ENCODE measurements around the gene SMURF1. TPM values are rescaled to one million over a fixed set of nuclear protein-coding genes. Genes with fewer than 3 reads are reported as not detected.

The SMURF1 gene
- total RNA-seq, 2 experiments from 2014 or later, result 10.3 to 10.4 TPM

GRCh38 chr7:99125505-99125865, 18.4 kb downstream of the SMURF1 start:
- H3K27me3 Mint-ChIP-seq (ENCODE audit: low read depth), result no peaks in the 10 kb centered on the region
- no peak overlapping the region for H3K27ac Mint-ChIP-seq
- H3K9me3 Mint-ChIP-seq (ENCODE audit: insufficient read depth), result peaks cover 2% of the 10 kb centered on the region
- H3K4me3 Mint-ChIP-seq, result no peak overlapping the region
- ATAC-seq, result no peak
- H3K36me3 Mint-ChIP-seq (ENCODE audit: low read depth), result peaks cover 7% of the 10 kb centered on the region
- DNase-seq, result no peak
- CTCF ChIA-PET, result no interaction called here
- POLR2A ChIA-PET, result no interaction called here
- peaks cover 17% of the 10 kb centered on the region for H3K4me1 Mint-ChIP-seq (ENCODE audit: low read depth)

GRCh38 chr7:99124751-99125504, 19.0 kb downstream of the SMURF1 start:
- Mint-ChIP-seq H3K27me3 (ENCODE audit: low read depth) (no peaks in the 10 kb centered on the region), H3K27ac (no peak overlapping the region), H3K4me1 (ENCODE audit: low read depth) (peaks cover 21% of the 10 kb centered on the region), H3K4me3 (no peak overlapping the region), H3K36me3 (ENCODE audit: low read depth) (peaks cover 12% of the 10 kb centered on the region), H3K9me3 (ENCODE audit: insufficient read depth) (peaks cover 6% of the 10 kb centered on the region)
- DNase-seq (no peak), ATAC-seq (no peak)
- CTCF ChIA-PET, result no interaction called here
- POLR2A ChIA-PET, result no interaction called here

GRCh38 chr7:99124236-99124635, 19.7 kb downstream of the SMURF1 start:
- ATAC-seq, result no peak
- ChIA-PET POLR2A (no interaction called here), CTCF (no interaction called here)
- Mint-ChIP-seq H3K36me3 (ENCODE audit: low read depth) (peaks cover 14% of the 10 kb centered on the region), H3K27me3 (ENCODE audit: low read depth) (no peaks in the 10 kb centered on the region), H3K4me1 (ENCODE audit: low read depth) (peaks cover 21% of the 10 kb centered on the region), H3K27ac (no peak overlapping the region), H3K4me3 (no peak overlapping the region), H3K9me3 (ENCODE audit: insufficient read depth) (peaks cover 6% of the 10 kb centered on the region)
- no peak for DNase-seq

GRCh38 chr7:99123571-99124033, 20.3 kb downstream of the SMURF1 start:
- DNase-seq (no peak), ATAC-seq (no peak)
- Mint-ChIP-seq H3K4me1 (ENCODE audit: low read depth) (peaks cover 21% of the 10 kb centered on the region), H3K27me3 (ENCODE audit: low read depth) (no peaks in the 10 kb centered on the region), H3K4me3 (no peak overlapping the region), H3K36me3 (ENCODE audit: low read depth) (peaks cover 17% of the 10 kb centered on the region), H3K9me3 (ENCODE audit: insufficient read depth) (peaks cover 6% of the 10 kb centered on the region), H3K27ac (no peak overlapping the region)
- POLR2A ChIA-PET, result no interaction called here
- CTCF ChIA-PET, result no interaction called here

GRCh38 chr7:99122762-99123161, 21.1 kb downstream of the SMURF1 start:
- Mint-ChIP-seq H3K27me3 (ENCODE audit: low read depth) (no peaks in the 10 kb centered on the region), H3K4me3 (no peak overlapping the region), H3K9me3 (ENCODE audit: insufficient read depth) (peaks cover 10% of the 10 kb centered on the region), H3K27ac (no peak overlapping the region), H3K36me3 (ENCODE audit: low read depth) (peaks cover 24% of the 10 kb centered on the region), H3K4me1 (ENCODE audit: low read depth) (peaks cover 21% of the 10 kb centered on the region)
- DNase-seq, result no peak
- POLR2A ChIA-PET, result no interaction called here
- no peak for ATAC-seq
- CTCF ChIA-PET, result no interaction called here

GRCh38 chr7:99121496-99122021, 22.3 kb downstream of the SMURF1 start:
- CTCF ChIA-PET, result no interaction called here
- Mint-ChIP-seq H3K4me3 (no peak overlapping the region), H3K27me3 (ENCODE audit: low read depth) (no peaks in the 10 kb centered on the region), H3K36me3 (ENCODE audit: low read depth) (peaks cover 26% of the 10 kb centered on the region), H3K9me3 (ENCODE audit: insufficient read depth) (peaks cover 14% of the 10 kb centered on the region), H3K4me1 (ENCODE audit: low read depth) (peaks cover 21% of the 10 kb centered on the region), H3K27ac (no peak overlapping the region)
- DNase-seq (no peak), ATAC-seq (no peak)
- POLR2A ChIA-PET, result no interaction called here

GRCh38 chr7:99120916-99121315, 23.0 kb downstream of the SMURF1 start:
- POLR2A ChIA-PET, result no interaction called here
- Mint-ChIP-seq H3K4me3 (no peak overlapping the region), H3K27ac (no peak overlapping the region), H3K4me1 (ENCODE audit: low read depth) (peaks cover 21% of the 10 kb centered on the region), H3K36me3 (ENCODE audit: low read depth) (peaks cover 29% of the 10 kb centered on the region), H3K27me3 (ENCODE audit: low read depth) (no peaks in the 10 kb centered on the region), H3K9me3 (ENCODE audit: insufficient read depth) (peaks cover 17% of the 10 kb centered on the region)
- no peak for DNase-seq
- CTCF ChIA-PET, result interaction anchor here (0.7 kb wide), 1 partner anchor 93 kb away, joined by 3 read pairs; no protein-coding TSS in a partner anchor
- ATAC-seq, result no peak

GRCh38 chr7:99120501-99120900, 23.4 kb downstream of the SMURF1 start:
- H3K9me3 Mint-ChIP-seq (ENCODE audit: insufficient read depth), result peaks cover 17% of the 10 kb centered on the region
- no peaks in the 10 kb centered on the region for H3K27me3 Mint-ChIP-seq (ENCODE audit: low read depth)
- peaks cover 30% of the 10 kb centered on the region for H3K36me3 Mint-ChIP-seq (ENCODE audit: low read depth)
- ATAC-seq (no peak), DNase-seq (no peak)
- no peak overlapping the region for H3K4me3 Mint-ChIP-seq
- ChIA-PET POLR2A (no interaction called here), CTCF (interaction anchor here (0.7 kb wide), 1 partner anchor 94 kb away, joined by 3 read pairs; no protein-coding TSS in a partner anchor)
- peaks cover 21% of the 10 kb centered on the region for H3K4me1 Mint-ChIP-seq (ENCODE audit: low read depth)
- no peak overlapping the region for H3K27ac Mint-ChIP-seq

GRCh38 chr7:99118077-99118476, 25.8 kb downstream of the SMURF1 start:
- H3K4me1 Mint-ChIP-seq (ENCODE audit: low read depth), result peaks cover 9% of the 10 kb centered on the region
- H3K4me3 Mint-ChIP-seq, result no peak overlapping the region
- H3K27ac Mint-ChIP-seq, result no peak overlapping the region
- H3K36me3 Mint-ChIP-seq (ENCODE audit: low read depth), result peaks cover 34% of the 10 kb centered on the region
- no peak for ATAC-seq
- no peaks in the 10 kb centered on the region for H3K27me3 Mint-ChIP-seq (ENCODE audit: low read depth)
- H3K9me3 Mint-ChIP-seq (ENCODE audit: insufficient read depth), result peaks cover 17% of the 10 kb centered on the region
- ChIA-PET CTCF (no interaction called here), POLR2A (no interaction called here)
- no peak for DNase-seq

- no peak overlapping the region for H3K27ac Mint-ChIP-seq
- DNase-seq, result no peak
- H3K4me1 Mint-ChIP-seq (ENCODE audit: low read depth), result peaks cover 22% of the 10 kb centered on the region
- peaks cover 32% of the 10 kb centered on the region for H3K36me3 Mint-ChIP-seq (ENCODE audit: low read depth)
- ChIA-PET CTCF (no interaction called here), POLR2A (interaction anchor here (0.7 kb wide), 1 partner anchor 41 kb away, joined by 3 read pairs; no protein-coding TSS in a partner anchor)
- no peak for ATAC-seq
- no peaks in the 10 kb centered on the region for H3K27me3 Mint-ChIP-seq (ENCODE audit: low read depth)
- H3K9me3 Mint-ChIP-seq (ENCODE audit: insufficient read depth), result peaks cover 17% of the 10 kb centered on the region
- H3K4me3 Mint-ChIP-seq, result no peak overlapping the region
These were observed 27.8 kb downstream of the SMURF1 start for GRCh38 chr7:99116144-99116543.

- CTCF ChIA-PET, result no interaction called here
- Mint-ChIP-seq H3K27me3 (ENCODE audit: low read depth) (no peaks in the 10 kb centered on the region), H3K27ac (no peak overlapping the region), H3K4me1 (ENCODE audit: low read depth) (peaks cover 16% of the 10 kb centered on the region), H3K36me3 (ENCODE audit: low read depth) (peaks cover 30% of the 10 kb centered on the region), H3K4me3 (no peak overlapping the region), H3K9me3 (ENCODE audit: insufficient read depth) (peaks cover 14% of the 10 kb centered on the region)
- ATAC-seq (no peak), DNase-seq (no peak)
- POLR2A ChIA-PET, result interaction anchor here (0.7 kb wide), 1 partner anchor 42 kb away, joined by 3 read pairs; no protein-coding TSS in a partner anchor
These were observed 28.5 kb downstream of the SMURF1 start for GRCh38 chr7:99115379-99115778.

GRCh38 chr7:99112979-99113378, 30.9 kb downstream of the SMURF1 start:
- Mint-ChIP-seq H3K4me3 (no peak overlapping the region), H3K9me3 (ENCODE audit: insufficient read depth) (peaks cover 8% of the 10 kb centered on the region), H3K27ac (no peak overlapping the region), H3K36me3 (ENCODE audit: low read depth) (peaks cover 16% of the 10 kb centered on the region), H3K4me1 (ENCODE audit: low read depth) (peaks cover 32% of the 10 kb centered on the region), H3K27me3 (ENCODE audit: low read depth) (no peaks in the 10 kb centered on the region)
- CTCF ChIA-PET, result no interaction called here
- DNase-seq (no peak), ATAC-seq (no peak)
- POLR2A ChIA-PET, result no interaction called here

All from activated CD8-positive, alpha-beta T cell treated with anti-CD3 and anti-CD28 coated beads, Interleukin-2, amount 10 ng/mL, durations not matched to agents 7 days and 5 days (primary cell).